ENCODE measurements around the gene SPDYE17. TPM values are rescaled to one million over a fixed set of nuclear protein-coding genes. Genes with fewer than 3 reads are reported as not detected.
"Not testable (repeated sequence)": the region's sequence is repeated elsewhere in the genome, so short reads cannot be mapped to it uniquely, and the experiment has no call there.

Gene SPDYE17
- total RNA-seq: not detected in 2 replicates

GRCh38 chr7:77032261-77032660 lies at the start of gene SPDYE17:
TSS of gene SPDYE17 (minus strand) at chr7:77032361. CDS start at chr7:77030570, 1,791 bp downstream.
- H3K36me3 ChIP-seq (ENCODE audit: control insufficient read depth, insufficient read depth, low read length); H3K4me3 ChIP-seq (ENCODE audit: low read depth, low read length); DNase-seq (ENCODE audit: low read depth); FAIRE-seq; H3K27me3 ChIP-seq (ENCODE audit: control insufficient read depth, insufficient read depth, low read length): not testable (repeated sequence)

GRCh38 chr7:77080236-77080635 lies 48.1 kb upstream of the SPDYE17 start:
- not testable (repeated sequence) for H3K27me3 ChIP-seq (ENCODE audit: control insufficient read depth, insufficient read depth, low read length); H3K36me3 ChIP-seq (ENCODE audit: control insufficient read depth, insufficient read depth, low read length); H3K4me3 ChIP-seq (ENCODE audit: low read depth, low read length); DNase-seq (ENCODE audit: low read depth); FAIRE-seq

GRCh38 chr7:77079624-77080023 lies 47.5 kb upstream of the SPDYE17 start:
- not testable (repeated sequence) for FAIRE-seq; DNase-seq (ENCODE audit: low read depth)

GRCh38 chr7:77079112-77079511 lies 47.0 kb upstream of the SPDYE17 start:
- not testable (repeated sequence) for DNase-seq (ENCODE audit: low read depth); H3K27me3 ChIP-seq (ENCODE audit: control insufficient read depth, insufficient read depth, low read length); FAIRE-seq; H3K36me3 ChIP-seq (ENCODE audit: control insufficient read depth, insufficient read depth, low read length); H3K4me3 ChIP-seq (ENCODE audit: low read depth, low read length)

More at GRCh38 chr7:77079624-77080023, 47.5 kb upstream of the SPDYE17 start:
- H3K36me3 ChIP-seq (ENCODE audit: control insufficient read depth, insufficient read depth, low read length); H3K4me3 ChIP-seq (ENCODE audit: low read depth, low read length); H3K27me3 ChIP-seq (ENCODE audit: control insufficient read depth, insufficient read depth, low read length): not testable (repeated sequence)

GRCh38 chr7:77077060-77077459 lies 44.9 kb upstream of the SPDYE17 start:
- FAIRE-seq; H3K27me3 ChIP-seq (ENCODE audit: control insufficient read depth, insufficient read depth, low read length); DNase-seq (ENCODE audit: low read depth); H3K4me3 ChIP-seq (ENCODE audit: low read depth, low read length); H3K36me3 ChIP-seq (ENCODE audit: control insufficient read depth, insufficient read depth, low read length): not testable (repeated sequence)

- not testable (repeated sequence) for H3K4me3 ChIP-seq (ENCODE audit: low read depth, low read length); FAIRE-seq; H3K27me3 ChIP-seq (ENCODE audit: control insufficient read depth, insufficient read depth, low read length); H3K36me3 ChIP-seq (ENCODE audit: control insufficient read depth, insufficient read depth, low read length)
- DNase-seq (ENCODE audit: low read depth): peak; percentile 15
Observed at GRCh38 chr7:77074786-77075396, 42.7 kb upstream of the SPDYE17 start.

- not testable (repeated sequence) for DNase-seq (ENCODE audit: low read depth); FAIRE-seq; H3K36me3 ChIP-seq (ENCODE audit: control insufficient read depth, insufficient read depth, low read length); H3K4me3 ChIP-seq (ENCODE audit: low read depth, low read length); H3K27me3 ChIP-seq (ENCODE audit: control insufficient read depth, insufficient read depth, low read length)
Observed at GRCh38 chr7:77071108-77071507, 38.9 kb upstream of the SPDYE17 start.

- not testable (repeated sequence) for FAIRE-seq; DNase-seq (ENCODE audit: low read depth); H3K4me3 ChIP-seq (ENCODE audit: low read depth, low read length); H3K27me3 ChIP-seq (ENCODE audit: control insufficient read depth, insufficient read depth, low read length); H3K36me3 ChIP-seq (ENCODE audit: control insufficient read depth, insufficient read depth, low read length)
Observed at GRCh38 chr7:77065869-77066268, 33.7 kb upstream of the SPDYE17 start.

GRCh38 chr7:77063732-77064131 lies 31.6 kb upstream of the SPDYE17 start:
- DNase-seq (ENCODE audit: low read depth); H3K27me3 ChIP-seq (ENCODE audit: control insufficient read depth, insufficient read depth, low read length); H3K36me3 ChIP-seq (ENCODE audit: control insufficient read depth, insufficient read depth, low read length); FAIRE-seq; H3K4me3 ChIP-seq (ENCODE audit: low read depth, low read length): not testable (repeated sequence)

GRCh38 chr7:77062557-77062956 lies 30.4 kb upstream of the SPDYE17 start, which contains the start of gene SPDYE18:
TSS of gene SPDYE18 (minus strand) at chr7:77062558. CDS start at chr7:77060512, 2,046 bp downstream.
- DNase-seq (ENCODE audit: low read depth); H3K4me3 ChIP-seq (ENCODE audit: low read depth, low read length); H3K27me3 ChIP-seq (ENCODE audit: control insufficient read depth, insufficient read depth, low read length); H3K36me3 ChIP-seq (ENCODE audit: control insufficient read depth, insufficient read depth, low read length); FAIRE-seq: not testable (repeated sequence)

- H3K4me3 ChIP-seq (ENCODE audit: low read depth, low read length); H3K36me3 ChIP-seq (ENCODE audit: control insufficient read depth, insufficient read depth, low read length); H3K27me3 ChIP-seq (ENCODE audit: control insufficient read depth, insufficient read depth, low read length); DNase-seq (ENCODE audit: low read depth); FAIRE-seq: not testable (repeated sequence)
Observed at GRCh38 chr7:77026349-77026748, 5.8 kb downstream of the SPDYE17 start.

- H3K27me3 ChIP-seq (ENCODE audit: control insufficient read depth, insufficient read depth, low read length); FAIRE-seq; H3K36me3 ChIP-seq (ENCODE audit: control insufficient read depth, insufficient read depth, low read length); H3K4me3 ChIP-seq (ENCODE audit: low read depth, low read length): not testable (repeated sequence)
- peak; percentile 88 for DNase-seq (ENCODE audit: low read depth)
Observed at GRCh38 chr7:77010074-77010680, 22.0 kb downstream of the SPDYE17 start.

GRCh38 chr7:77008000-77008399 lies 24.2 kb downstream of the SPDYE17 start:
- not testable (repeated sequence) for H3K4me3 ChIP-seq (ENCODE audit: low read depth, low read length); FAIRE-seq; H3K36me3 ChIP-seq (ENCODE audit: control insufficient read depth, insufficient read depth, low read length); H3K27me3 ChIP-seq (ENCODE audit: control insufficient read depth, insufficient read depth, low read length)
- peak; percentile 94 for DNase-seq (ENCODE audit: low read depth)

GRCh38 chr7:77006127-77007110 lies 25.7 kb downstream of the SPDYE17 start:
- not testable (repeated sequence) for H3K4me3 ChIP-seq (ENCODE audit: low read depth, low read length); H3K36me3 ChIP-seq (ENCODE audit: control insufficient read depth, insufficient read depth, low read length); H3K27me3 ChIP-seq (ENCODE audit: control insufficient read depth, insufficient read depth, low read length); FAIRE-seq
- DNase-seq (ENCODE audit: low read depth): peak; percentile 32

Data from bronchial epithelial cell (primary cell).